Measurements from ENCODE around the gene PPP4R3A. TPM values are rescaled to one million over a fixed set of nuclear protein-coding genes. Genes with fewer than 3 reads are reported as not detected.
"Not testable (repeated sequence)": the region's sequence is repeated elsewhere in the genome, so short reads cannot be mapped to it uniquely, and the experiment has no call there.

Gene PPP4R3A
- total and polyA plus RNA-seq, 2 donors (not counting 3 experiments of a cell fraction or from before 2014, with no cell fraction given), result 20.5 to 77.0 TPM

- no peaks in the 10 kb centered on the region for H3K36me3 ChIP-seq (ENCODE audit: control insufficient read depth in 2 of 2, extremely low read depth in 1 of 2, insufficient read depth in 2 of 2, low read length in 2 of 2)
- no peaks in the 10 kb centered on the region for H3K27me3 ChIP-seq (ENCODE audit: control insufficient read depth in 2 of 2, insufficient read depth in 2 of 2, low read length in 2 of 2)
- FAIRE-seq (no peak), DNase-seq (ENCODE audit: low read depth, low spot score) (no peak)
- intact Hi-C loops (cut with micrococcal nuclease) (no loop called here), dilution Hi-C loops (cut with MboI; ENCODE audit: extremely low pct_ligation_motif_present, low sequenced_read_pairs) (no loop called here)
- no peak overlapping the region for H3K4me3 ChIP-seq (replicated peaks in 1 of 3; ENCODE audit: insufficient read depth in 1 of 3, low read depth in 1 of 3, low read length in 3 of 3)
- H3K9me1 ChIP-seq (replicated peaks; ENCODE audit: control insufficient read depth, extremely low read depth, insufficient read depth, low read length), result no peaks in the 10 kb centered on the region
- TF ChIP-seq MAX (IDR thresholded peaks at IDR 0.05; ENCODE audit: insufficient read depth, insufficient read length) (no peak), POLR2A (IDR thresholded peaks at IDR 0.05; ENCODE audit: low read depth, low read length) (no peak), FOS (IDR thresholded peaks at IDR 0.05; ENCODE audit: borderline replicate concordance, insufficient read depth, low read length) (no peak), CTCF (IDR thresholded peaks at IDR 0.05; ENCODE audit: extremely low read depth in 1 of 2, insufficient read depth in 1 of 2, low read depth in 1 of 2, low read length in 2 of 2) (no peak), GATA2 (IDR thresholded peaks at IDR 0.05; ENCODE audit: insufficient read depth, insufficient read length, low read depth, low read length) (no peak), EZH2 (IDR thresholded peaks at IDR 0.05; ENCODE audit: borderline replicate concordance, low read depth, low read length, severe bottlenecking) (no peak), MYC (IDR thresholded peaks at IDR 0.05; ENCODE audit: low read depth, low read length) (no peak), POLR2AphosphoS5 (IDR thresholded peaks at IDR 0.05; ENCODE audit: insufficient read depth, low read depth, low read length) (no peak), JUN (IDR thresholded peaks at IDR 0.05; ENCODE audit: borderline replicate concordance, insufficient read depth, insufficient read length, low read depth) (no peak)
- no peak overlapping the region for H2AFZ ChIP-seq (ENCODE audit: low read depth, low read length)
- no TSS peak for BruUV-seq (replicated peaks)
- no peak overlapping the region for H3K27ac ChIP-seq (ENCODE audit: insufficient read depth, low read depth, low read length)
- no peaks in the 10 kb centered on the region for H3K4me1 ChIP-seq (ENCODE audit: control insufficient read depth, extremely low read depth, insufficient read depth, low read length)
- POLR2A ChIA-PET, result no interaction called here
- no peak overlapping the region for H3K9ac ChIP-seq (replicated peaks; ENCODE audit: extremely low read depth, insufficient read depth, low read length)
- CTCF ChIA-PET, result no interaction called here
- H3K79me2 ChIP-seq (ENCODE audit: control insufficient read depth, insufficient read depth, low read length), result peaks cover 97% of the 10 kb centered on the region
- no peak overlapping the region for H3K4me2 ChIP-seq (ENCODE audit: insufficient read depth, low read length)
- H3K9me3 ChIP-seq (replicated peaks; ENCODE audit: control insufficient read depth, insufficient read depth, low read length), result no peaks in the 10 kb centered on the region
- peaks cover 38% of the 10 kb centered on the region for H4K20me1 ChIP-seq (replicated peaks; ENCODE audit: control insufficient read depth, extremely low read depth, insufficient read depth, low read length)
These were observed 13.3 kb downstream of the PPP4R3A start for GRCh38 chr14:91496790-91497189.

- CTCF ChIA-PET, result not testable (repeated sequence)
These were observed 15.6 kb downstream of the PPP4R3A start for GRCh38 chr14:91494392-91495065.

More at GRCh38 chr14:91494392-91495065, 15.6 kb downstream of the PPP4R3A start:
- H3K4me2 ChIP-seq (ENCODE audit: insufficient read depth, low read length); DNase-seq (ENCODE audit: low read depth, low spot score); POLR2A ChIA-PET; FAIRE-seq; H2AFZ ChIP-seq (ENCODE audit: low read depth, low read length); H3K27ac ChIP-seq (ENCODE audit: insufficient read depth, low read depth, low read length); dilution Hi-C loops (cut with MboI; ENCODE audit: extremely low pct_ligation_motif_present, low sequenced_read_pairs); H3K4me3 ChIP-seq (replicated peaks in 1 of 3; ENCODE audit: insufficient read depth in 1 of 3, low read depth in 1 of 3, low read length in 3 of 3); H3K4me1 ChIP-seq (ENCODE audit: control insufficient read depth, extremely low read depth, insufficient read depth, low read length); H3K36me3 ChIP-seq (ENCODE audit: control insufficient read depth in 2 of 2, extremely low read depth in 1 of 2, insufficient read depth in 2 of 2, low read length in 2 of 2); BruUV-seq (replicated peaks); H3K9me3 ChIP-seq (replicated peaks; ENCODE audit: control insufficient read depth, insufficient read depth, low read length); H3K27me3 ChIP-seq (ENCODE audit: control insufficient read depth in 2 of 2, insufficient read depth in 2 of 2, low read length in 2 of 2); intact Hi-C loops (cut with micrococcal nuclease); H3K9me1 ChIP-seq (replicated peaks; ENCODE audit: control insufficient read depth, extremely low read depth, insufficient read depth, low read length); H3K9ac ChIP-seq (replicated peaks; ENCODE audit: extremely low read depth, insufficient read depth, low read length): not testable (repeated sequence)
- Histone ChIP-seq H3K79me2 (ENCODE audit: control insufficient read depth, insufficient read depth, low read length) (peaks cover 95% of the 10 kb centered on the region), H4K20me1 (replicated peaks; ENCODE audit: control insufficient read depth, extremely low read depth, insufficient read depth, low read length) (peaks cover 34% of the 10 kb centered on the region)
